RWPE2 (cell line): ENCODE measurements around the gene OARD1.

Experiments
- ATAC-seq: fragments of 200-7000 bp; cut with Tn5 transposase; 3 replicates; pipeline ENCODE4 v1.9.1; 2021; ENCODE audit warnings: low read depth
- DNase-seq: peaks from one replicate; pipeline ENCODE4 v3.0.0-alpha.2; 2020; ENCODE audit warnings: low spot score
- H3K27ac ChIP-seq: fragments of 450-650 bp; 2 replicates; pipeline ENCODE4 v1.5.1; 2017; ENCODE audit warnings: mild to moderate bottlenecking; ENCODE audit not compliant: poor library complexity, severe bottlenecking
- H3K27me3 ChIP-seq: fragments of 250-450 bp; sonication (Bioruptor Pico); 2 replicates; pipeline ENCODE4 v1.5.1; 2021; ENCODE audit warnings: mild to moderate bottlenecking, moderate library complexity; ENCODE audit not compliant: insufficient read depth, poor library complexity, severe bottlenecking
- H3K36me3 ChIP-seq: fragments of 250-450 bp; sonication (Bioruptor Pico); 2 replicates; pipeline ENCODE4 v1.5.1; 2020; ENCODE audit warnings: low read depth, mild to moderate bottlenecking, moderate library complexity
- H3K4me1 ChIP-seq: fragments of 250-450 bp; sonication (Bioruptor Pico); 2 replicates; pipeline ENCODE4 v1.5.1; 2021; ENCODE audit warnings: mild to moderate bottlenecking, moderate library complexity; ENCODE audit not compliant: insufficient read depth, poor library complexity, severe bottlenecking
- H3K4me3 ChIP-seq: fragments of 250-450 bp; sonication (Bioruptor Pico); 2 replicates; pipeline ENCODE4 v1.5.1; 2021; ENCODE audit warnings: mild to moderate bottlenecking, moderate library complexity; ENCODE audit not compliant: severe bottlenecking
- H3K9me3 ChIP-seq: fragments of 250-450 bp; sonication (Bioruptor Pico); 2 replicates; pipeline ENCODE4 v1.5.1; 2021; ENCODE audit warnings: mild to moderate bottlenecking, moderate library complexity; ENCODE audit not compliant: severe bottlenecking
- CTCF ChIP-seq: fragments of 450-650 bp; IDR thresholded peaks from one replicate; pipeline ENCODE4 v1.5.1; 2017; ENCODE audit warnings: mild to moderate bottlenecking, moderate library complexity; ENCODE audit not compliant: poor library complexity, severe bottlenecking

The OARD1 gene

GRCh38 chr6:41046084-41046483 lies 26.1 kb downstream of the OARD1 start:
- Histone ChIP-seq H3K27me3 (no peaks in the 10 kb centered on the region), H3K27ac (no peak overlapping the region), H3K36me3 (no peaks in the 10 kb centered on the region), H3K9me3 (no peaks in the 10 kb centered on the region), H3K4me3 (no peak overlapping the region), H3K4me1 (peaks cover 2% of the 10 kb centered on the region)
- ATAC-seq, result no peak
- TF ChIP-seq CTCF, result no peak
- DNase-seq, result no peak

DNA sequence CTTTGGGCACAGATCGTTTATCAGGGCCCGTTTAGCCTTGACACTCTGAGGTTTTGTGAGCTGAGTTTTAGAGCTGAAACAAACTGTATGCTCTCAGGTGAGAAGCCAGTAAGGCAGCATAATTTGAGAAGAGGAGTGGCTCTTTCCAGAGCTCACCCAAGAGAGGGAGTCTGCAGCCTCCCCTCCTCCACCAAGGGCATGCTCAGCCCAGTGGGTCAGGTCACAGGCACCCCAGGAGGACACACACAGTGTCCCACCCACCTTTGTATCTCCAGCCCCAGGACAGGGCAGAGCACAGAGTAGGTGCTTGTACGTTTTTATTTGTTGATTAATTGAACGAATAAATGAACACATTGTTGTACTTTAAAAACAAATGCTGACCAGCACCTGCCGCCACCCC lies 26.5 kb downstream of the OARD1 start:
- peaks cover 7% of the 10 kb centered on the region for H3K4me1 ChIP-seq
- no peaks in the 10 kb centered on the region for H3K9me3 ChIP-seq
- H3K27ac ChIP-seq, result no peak overlapping the region
- no peaks in the 10 kb centered on the region for H3K36me3 ChIP-seq
- TF ChIP-seq CTCF, result no peak
- H3K4me3 ChIP-seq, result no peak overlapping the region
- no peaks in the 10 kb centered on the region for H3K27me3 ChIP-seq
- DNase-seq, result no peak
- no peak for ATAC-seq

DNA sequence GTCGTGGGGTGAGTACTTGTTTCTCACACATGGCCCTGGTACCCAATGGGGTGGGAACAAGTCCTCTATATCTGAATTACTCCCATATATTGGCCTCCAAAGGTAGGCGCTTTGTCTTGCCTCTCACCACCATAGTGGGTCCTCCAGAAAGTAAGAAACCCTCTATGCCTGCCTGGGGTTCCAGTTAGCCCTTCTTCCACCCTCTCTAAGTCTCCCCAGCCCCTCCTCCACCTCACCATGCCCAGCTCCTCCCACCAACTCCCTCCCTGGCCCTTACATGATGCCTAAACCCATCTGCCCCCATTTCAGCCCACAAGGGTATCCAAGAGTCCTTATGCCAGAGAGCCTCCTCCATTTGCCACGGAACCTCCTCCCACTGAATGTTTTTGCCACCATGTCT lies 29.0 kb downstream of the OARD1 start:
- no peak for TF ChIP-seq CTCF
- Histone ChIP-seq H3K9me3 (no peaks in the 10 kb centered on the region), H3K4me3 (no peak overlapping the region), H3K27ac (no peak overlapping the region), H3K36me3 (no peaks in the 10 kb centered on the region), H3K4me1 (peaks cover 25% of the 10 kb centered on the region), H3K27me3 (no peaks in the 10 kb centered on the region)
- ATAC-seq (no peak), DNase-seq (no peak)

DNA sequence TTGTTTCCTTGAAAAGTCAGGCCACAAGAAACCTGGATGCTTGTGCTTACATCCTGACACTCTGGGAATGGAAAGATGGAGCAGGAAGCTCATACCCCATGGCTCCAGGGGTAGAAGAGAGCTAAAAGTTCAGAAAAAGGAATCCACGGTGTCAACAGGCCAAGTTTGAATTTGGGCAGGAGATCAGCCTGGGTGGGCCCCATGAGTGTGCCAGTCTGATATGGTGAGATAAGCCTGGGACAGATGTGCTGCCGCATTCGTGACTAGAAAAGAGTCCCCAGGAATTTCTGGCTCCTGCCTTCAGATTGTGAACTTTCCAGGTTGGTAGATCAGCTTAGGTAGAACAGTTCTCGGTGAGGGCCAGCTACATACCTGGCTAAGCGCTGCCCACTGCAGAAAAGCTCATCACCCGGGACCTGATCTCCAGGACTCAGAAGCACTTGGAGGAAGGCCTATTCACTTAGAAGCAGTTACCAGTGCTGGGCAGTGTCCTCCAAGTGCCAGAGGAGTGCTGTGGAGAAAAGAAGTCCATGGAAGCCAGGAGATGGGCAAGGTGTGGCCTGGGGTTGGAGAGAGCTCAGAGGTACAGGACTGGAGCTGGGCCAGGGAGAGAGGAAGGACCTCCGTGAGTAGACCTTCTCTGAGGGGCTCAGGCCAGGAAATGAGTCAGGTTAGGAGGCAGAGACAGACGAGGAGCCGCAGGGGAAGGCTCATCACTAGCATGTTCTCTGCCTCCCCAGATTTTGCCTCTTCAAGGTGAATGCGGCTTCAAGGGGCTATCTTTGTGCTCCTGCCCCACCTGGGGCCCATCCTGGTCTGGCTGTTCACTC lies 29.7 kb downstream of the OARD1 start, which contains the start of gene TSPO2:
TSPO2 (plus strand) TSS at position 242 of the 830 bp plus-strand sequence; CDS start at position 761, 519 bp downstream.
- TF ChIP-seq CTCF, result no peak
- DNase-seq (no peak), ATAC-seq (no peak)
- no peak within 1 kb of the TSS for H3K4me3 ChIP-seq
- H3K36me3 ChIP-seq, result no peaks in the 10 kb centered on the region
- H3K27ac ChIP-seq, result no peak within 1 kb of the TSS
- H3K27me3 ChIP-seq, result no peaks in the 10 kb centered on the region
- H3K9me3 ChIP-seq, result no peaks in the 10 kb centered on the region
- peaks cover 26% of the 10 kb centered on the region for H3K4me1 ChIP-seq

DNA sequence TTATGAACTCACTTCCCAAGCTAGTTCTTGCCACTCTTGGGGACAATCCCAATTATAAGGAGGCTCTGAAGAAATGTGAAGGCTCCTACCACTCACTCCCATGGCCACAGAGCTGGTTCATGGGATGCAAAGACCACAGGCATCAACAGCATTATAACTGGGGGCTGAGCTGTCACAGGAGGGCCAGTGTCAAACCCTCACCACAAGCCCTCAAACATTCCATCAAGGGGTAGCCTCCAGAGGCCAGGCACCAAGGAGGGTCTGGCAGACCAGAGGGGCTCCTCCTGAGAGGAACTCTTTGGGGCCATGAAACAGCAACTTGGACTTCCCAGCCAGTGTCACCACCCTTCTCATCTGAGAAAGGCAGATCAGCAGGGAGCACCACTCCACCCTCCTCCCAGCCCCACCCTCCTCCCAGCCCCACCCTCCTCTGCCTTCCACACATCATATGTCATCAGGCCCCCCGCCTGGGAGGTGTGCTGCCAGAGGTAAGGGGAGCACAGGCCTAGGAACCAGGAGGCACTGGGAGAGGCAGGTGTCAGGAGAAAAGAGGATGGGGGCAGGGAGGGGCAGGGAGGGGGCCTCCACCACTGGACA lies 31.1 kb downstream of the OARD1 start:
- no peak for DNase-seq
- ATAC-seq, result no peak
- Histone ChIP-seq H3K36me3 (no peaks in the 10 kb centered on the region), H3K4me3 (no peak overlapping the region), H3K9me3 (no peaks in the 10 kb centered on the region), H3K27me3 (no peaks in the 10 kb centered on the region), H3K4me1 (peaks cover 41% of the 10 kb centered on the region), H3K27ac (peak overlapping the region; percentile 23)
- no peak for TF ChIP-seq CTCF
